Mesendoderm (in vitro differentiated cells): Measurements from ENCODE around the gene CSHL1.
"Not testable (repeated sequence)": the region's sequence is repeated elsewhere in the genome, so short reads cannot be mapped to it uniquely, and the experiment has no call there.

Experiments used
- DNase-seq: peaks from one replicate; pipeline ENCODE4 v3.0.0; 2013
- H2AK5ac ChIP-seq: 2 replicates; pipeline ENCODE4 v1.6.1; 2013; ENCODE audit warnings: low read length, inconsistent platforms
- H2BK120ac ChIP-seq: 2 replicates; pipeline ENCODE4 v1.6.1; 2013; ENCODE audit warnings: low read depth, mild to moderate bottlenecking, low read length, moderate library complexity, mixed read lengths
- H2BK15ac ChIP-seq: replicated peaks from 2 replicates; pipeline ENCODE4 v1.6.1; 2013; ENCODE audit warnings: low read depth, mild to moderate bottlenecking, moderate library complexity
- H2BK5ac ChIP-seq: 2 replicates; pipeline ENCODE4 v1.6.1; 2013; ENCODE audit warnings: low read length, inconsistent platforms
- H3K18ac ChIP-seq: 2 replicates; pipeline ENCODE4 v1.6.1; 2013; ENCODE audit warnings: mild to moderate bottlenecking, low read length, mixed read lengths
- H3K23ac ChIP-seq: one replicate; pipeline ENCODE4 v1.6.1; 2013; ENCODE audit warnings: low read length
- H3K27ac ChIP-seq: 2 replicates; pipeline ENCODE4 v1.5.1; 2013; ENCODE audit warnings: low read depth, mild to moderate bottlenecking, inconsistent platforms, low read length, moderate library complexity
- H3K27me3 ChIP-seq: 2 replicates; pipeline ENCODE4 v1.6.1; 2013; ENCODE audit warnings: low read length, control low read depth, mild to moderate bottlenecking, inconsistent platforms; ENCODE audit not compliant: insufficient read depth, poor library complexity
- H3K36me3 ChIP-seq: 2 replicates; pipeline ENCODE4 v1.6.1; 2013; ENCODE audit warnings: low read length, inconsistent platforms; ENCODE audit not compliant: control insufficient read depth, insufficient read depth
- H3K4ac ChIP-seq: one replicate; pipeline ENCODE4 v1.6.1; 2013; ENCODE audit warnings: low read depth, mild to moderate bottlenecking, low read length, moderate library complexity
- H3K4me1 ChIP-seq: 2 replicates; pipeline ENCODE4 v1.6.1; 2013; ENCODE audit warnings: low read depth, low read length, inconsistent platforms; ENCODE audit not compliant: control insufficient read depth
- H3K4me2 ChIP-seq: 2 replicates; pipeline ENCODE4 v1.6.1; 2013; ENCODE audit warnings: low read length
- H3K4me3 ChIP-seq: 2 replicates; pipeline ENCODE4 v1.5.1; 2013; ENCODE audit warnings: mild to moderate bottlenecking, low read length
- H3K56ac ChIP-seq: one replicate; pipeline ENCODE4 v1.6.1; 2013; ENCODE audit warnings: low read length
- H3K79me1 ChIP-seq: 2 replicates; pipeline ENCODE4 v1.6.1; 2013; ENCODE audit warnings: low read length, inconsistent platforms
- H3K79me2 ChIP-seq: 2 replicates; pipeline ENCODE4 v1.6.1; 2013; ENCODE audit warnings: mild to moderate bottlenecking, low read length; ENCODE audit not compliant: control insufficient read depth, insufficient read depth
- H3K9ac ChIP-seq: 2 replicates; pipeline ENCODE4 v1.6.1; 2013; ENCODE audit warnings: low read length, inconsistent platforms
- H4K5ac ChIP-seq: one replicate; pipeline ENCODE4 v1.6.1; 2013; ENCODE audit warnings: low read length
- H4K8ac ChIP-seq: one replicate; pipeline ENCODE4 v1.6.1; 2013; ENCODE audit warnings: low read depth, mild to moderate bottlenecking, control low read depth, low read length, moderate library complexity
- WGBS: extraction: QIAGEN DNeasy Blood & Tissue Kit; methylation state at CpG from one replicate; pipeline ENCODE4 v1.1.7; 2013; ENCODE audit warnings: low lambda C conversion rate, missing lambda C conversion rate; ENCODE audit not compliant: insufficient coverage; ENCODE audit errors: extremely low coverage; 5-methylcytosine and 5-hydroxymethylcytosine counted together

CSHL1 gene

GRCh38 chr17:63926164-63926563 lies 15.1 kb upstream of the CSHL1 start:
- no peak overlapping the region for H4K5ac ChIP-seq
- no peak overlapping the region for H3K9ac ChIP-seq
- no peak overlapping the region for H3K4me2 ChIP-seq
- no peaks in the 10 kb centered on the region for H3K4me1 ChIP-seq
- H3K27ac ChIP-seq = no peak overlapping the region
- no peak overlapping the region for H3K23ac ChIP-seq
- H3K4me3 ChIP-seq = no peak overlapping the region
- no peak overlapping the region for H4K8ac ChIP-seq
- H3K4ac ChIP-seq = no peak overlapping the region
- no peaks in the 10 kb centered on the region for H3K79me2 ChIP-seq
- no peak overlapping the region for H3K18ac ChIP-seq
- no peak overlapping the region for H3K56ac ChIP-seq
- no peak overlapping the region for H2BK120ac ChIP-seq
- no peaks in the 10 kb centered on the region for H3K79me1 ChIP-seq
- no peaks in the 10 kb centered on the region for H3K27me3 ChIP-seq
- no peak overlapping the region for H2AK5ac ChIP-seq
- no peak overlapping the region for H2BK5ac ChIP-seq
- H2BK15ac ChIP-seq = no peak overlapping the region
- no peak for DNase-seq
- no CpG with 5 or more reads among the region's 2 CpGs for WGBS
- H3K36me3 ChIP-seq = no peaks in the 10 kb centered on the region

- Histone ChIP-seq H4K5ac (no peak overlapping the region), H2BK15ac (no peak overlapping the region), H3K9ac (no peak overlapping the region), H3K27ac (no peak overlapping the region), H3K4ac (no peak overlapping the region), H3K27me3 (no peaks in the 10 kb centered on the region), H4K8ac (no peak overlapping the region), H3K4me2 (no peak overlapping the region), H3K79me2 (no peaks in the 10 kb centered on the region), H3K4me1 (no peaks in the 10 kb centered on the region), H3K4me3 (no peak overlapping the region), H3K79me1 (no peaks in the 10 kb centered on the region), H3K23ac (no peak overlapping the region), H2BK5ac (no peak overlapping the region), H3K56ac (no peak overlapping the region), H2BK120ac (no peak overlapping the region), H3K36me3 (no peaks in the 10 kb centered on the region), H3K18ac (no peak overlapping the region), H2AK5ac (no peak overlapping the region)
- WGBS = no CpG with 5 or more reads among the region's 5 CpGs
- DNase-seq = no peak
Observed at GRCh38 chr17:63925615-63926014, 14.6 kb upstream of the CSHL1 start.

GRCh38 chr17:63922402-63922801 lies 11.3 kb upstream of the CSHL1 start:
- not testable (repeated sequence) for H3K36me3 ChIP-seq, H3K27me3 ChIP-seq, H3K4me1 ChIP-seq, DNase-seq, H3K9ac ChIP-seq, H3K79me2 ChIP-seq, H3K23ac ChIP-seq, H3K4me2 ChIP-seq, H4K8ac ChIP-seq, H3K56ac ChIP-seq, H2BK15ac ChIP-seq, H2BK120ac ChIP-seq, H3K4me3 ChIP-seq, H2AK5ac ChIP-seq, H3K18ac ChIP-seq, H3K79me1 ChIP-seq, H3K27ac ChIP-seq, H4K5ac ChIP-seq, H3K4ac ChIP-seq, H2BK5ac ChIP-seq
- WGBS = no CpG with 5 or more reads among the region's 9 CpGs

DNA sequence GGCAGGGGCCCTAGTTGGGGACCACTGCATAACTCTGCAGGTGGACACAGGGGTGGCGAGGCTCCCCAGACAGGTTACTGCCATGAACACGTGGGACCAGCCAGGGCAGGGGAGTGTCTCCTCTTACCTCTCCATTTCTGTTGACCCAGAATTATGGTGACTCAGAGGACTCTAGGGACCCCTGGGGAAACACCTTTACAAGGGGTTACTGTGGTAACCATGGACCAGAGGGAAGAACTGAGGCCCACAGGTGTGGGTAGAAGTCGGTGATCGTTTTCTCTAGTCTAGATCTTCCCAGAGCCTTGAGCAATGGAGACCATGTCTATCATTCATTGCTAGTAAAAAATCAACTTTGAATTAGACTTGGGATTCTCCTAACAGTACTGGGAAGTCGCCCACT lies 9.7 kb upstream of the CSHL1 start:
- not testable (repeated sequence) for DNase-seq
- no CpG with 5 or more reads among the region's 5 CpGs for WGBS

DNA sequence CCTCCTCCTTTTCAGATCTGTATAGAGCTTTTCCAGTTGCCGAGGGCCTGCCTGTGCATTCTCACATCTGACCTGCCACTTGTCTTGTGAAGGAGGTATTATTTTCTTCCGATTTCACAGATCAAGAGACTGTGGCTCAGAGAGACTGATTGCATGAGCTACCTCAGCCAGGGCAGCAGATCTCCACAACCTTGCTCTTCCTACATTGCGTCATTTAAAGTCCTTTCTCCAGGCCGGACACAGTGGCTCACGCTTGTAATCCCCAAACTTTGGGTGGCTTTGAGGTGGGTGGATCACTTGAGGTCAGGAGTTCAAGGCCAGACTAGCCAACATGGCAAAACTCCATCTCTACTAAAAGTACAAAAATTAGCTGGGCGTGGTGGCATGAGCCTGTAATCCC lies 9.0 kb upstream of the CSHL1 start:
- no CpG with 5 or more reads among the region's 6 CpGs for WGBS
- not testable (repeated sequence) for H2BK120ac ChIP-seq, H3K27ac ChIP-seq, H2BK5ac ChIP-seq, H3K9ac ChIP-seq, H3K18ac ChIP-seq, H2BK15ac ChIP-seq, H2AK5ac ChIP-seq, H3K4me3 ChIP-seq, H3K79me1 ChIP-seq, H3K4me2 ChIP-seq, H4K5ac ChIP-seq, H3K4me1 ChIP-seq, DNase-seq, H3K27me3 ChIP-seq, H3K56ac ChIP-seq, H4K8ac ChIP-seq, H3K36me3 ChIP-seq, H3K4ac ChIP-seq, H3K23ac ChIP-seq, H3K79me2 ChIP-seq

More for the DNA sequence above, 9.7 kb upstream of the CSHL1 start:
- H4K5ac ChIP-seq, H3K4me1 ChIP-seq, H3K27me3 ChIP-seq, H4K8ac ChIP-seq, H3K18ac ChIP-seq, H2BK5ac ChIP-seq, H3K79me1 ChIP-seq, H3K4me2 ChIP-seq, H3K23ac ChIP-seq, H3K56ac ChIP-seq, H2AK5ac ChIP-seq, H3K4me3 ChIP-seq, H3K4ac ChIP-seq, H3K36me3 ChIP-seq, H2BK15ac ChIP-seq, H3K9ac ChIP-seq, H3K79me2 ChIP-seq, H3K27ac ChIP-seq, H2BK120ac ChIP-seq: not testable (repeated sequence)

- Histone ChIP-seq H3K4me1 (no peaks in the 10 kb centered on the region), H2BK120ac (no peak overlapping the region), H2AK5ac (no peak overlapping the region), H3K4me3 (no peak overlapping the region), H3K4me2 (no peak overlapping the region), H3K4ac (no peak overlapping the region), H2BK15ac (no peak overlapping the region), H3K18ac (no peak overlapping the region), H3K9ac (no peak overlapping the region), H3K27me3 (no peaks in the 10 kb centered on the region), H2BK5ac (no peak overlapping the region), H3K56ac (no peak overlapping the region), H3K36me3 (no peaks in the 10 kb centered on the region), H3K79me1 (no peaks in the 10 kb centered on the region), H3K23ac (no peak overlapping the region), H3K79me2 (no peaks in the 10 kb centered on the region), H4K8ac (no peak overlapping the region), H4K5ac (no peak overlapping the region), H3K27ac (no peak overlapping the region)
- WGBS = no CpG with 5 or more reads among the region's 8 CpGs
- DNase-seq = peak; percentile 67
Observed at GRCh38 chr17:63919311-63919723, 8.3 kb upstream of the CSHL1 start.
